GM06990 (cell line): Measurements from ENCODE around the gene UBE2I.

Source experiments
- DNase-seq: peaks from one replicate; pipeline ENCODE4 v3.0.0-alpha.2; 2011; ENCODE audit not compliant: insufficient read length; ENCODE audit errors: extremely low read depth
- H3K27me3 ChIP-seq: replicated peaks from 2 replicates; pipeline ENCODE4 v1.6.0; 2011; ENCODE audit warnings: low read length; ENCODE audit not compliant: control insufficient read depth, insufficient read depth
- H3K36me3 ChIP-seq: 2 replicates; pipeline ENCODE4 v1.5.1; 2011; ENCODE audit warnings: low read length; ENCODE audit not compliant: control insufficient read depth, insufficient read depth
- H3K4me3 ChIP-seq: replicated peaks from 2 replicates; pipeline ENCODE4 v1.5.1; 2011; ENCODE audit warnings: low read depth, mild to moderate bottlenecking, control low read depth, low read length
- TF ChIP-seq, protein P1 (sequence below): IDR thresholded peaks from 2 replicates; pipeline ENCODE4 v1.5.1; 2011; ENCODE audit warnings: low read length, control low read depth, mild to moderate bottlenecking, inconsistent platforms; ENCODE audit not compliant: insufficient read depth, poor library complexity, severe bottlenecking

Gene UBE2I

DNA sequence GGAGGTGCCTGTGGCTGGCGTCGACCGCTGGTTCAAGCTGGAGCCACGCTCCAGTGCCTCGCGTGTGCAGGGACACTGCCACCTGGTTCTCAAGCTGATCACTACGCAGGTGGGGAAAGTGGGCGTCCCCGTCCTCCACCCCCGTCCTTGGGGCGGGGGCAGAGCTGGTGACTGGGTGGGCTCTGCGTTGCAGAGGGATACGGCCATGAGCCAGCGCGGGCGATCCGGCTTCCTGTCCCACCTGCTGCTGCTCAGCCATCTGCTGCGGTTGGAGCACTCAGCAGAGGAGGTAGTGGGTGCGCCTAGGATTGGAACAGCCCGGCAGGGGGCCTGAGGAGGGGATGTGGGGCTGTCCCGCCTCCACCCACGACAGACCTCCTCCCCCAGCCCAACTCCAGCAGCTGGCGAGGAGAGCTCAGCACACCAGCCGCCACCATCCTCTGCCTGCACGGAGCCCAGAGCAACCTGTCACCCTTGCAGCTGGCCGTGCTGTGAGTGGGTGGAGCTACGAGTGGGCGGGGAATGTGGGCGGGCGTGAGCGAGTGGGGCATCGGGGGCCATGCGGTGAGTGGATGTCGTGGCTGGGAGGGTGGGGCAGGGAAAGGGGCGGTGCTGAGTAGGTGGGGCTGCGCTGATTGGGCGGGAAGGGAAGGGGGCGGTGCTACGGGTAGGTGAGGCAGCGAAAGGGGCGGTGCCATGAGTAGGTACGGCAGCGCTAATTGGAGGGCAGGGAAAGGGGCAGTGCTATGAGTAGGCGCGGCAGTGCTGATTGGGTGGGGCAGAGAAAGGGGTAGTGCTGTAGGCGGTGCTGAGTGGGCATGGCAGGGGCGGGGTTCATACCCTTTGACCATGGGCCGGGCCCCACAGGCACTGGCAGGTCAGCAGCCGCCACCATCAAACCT, 33.3 kb downstream of the UBE2I start:
- Histone ChIP-seq H3K36me3 (no peaks in the 10 kb centered on the region; the same call in 1 of the 2 replicates), H3K4me3 (peak overlapping the region; percentile 41), H3K27me3 (no peaks in the 10 kb centered on the region; the same call in 1 of the 2 replicates)
- DNase-seq, result peak; percentile 97
- TF ChIP-seq, protein P1, sequence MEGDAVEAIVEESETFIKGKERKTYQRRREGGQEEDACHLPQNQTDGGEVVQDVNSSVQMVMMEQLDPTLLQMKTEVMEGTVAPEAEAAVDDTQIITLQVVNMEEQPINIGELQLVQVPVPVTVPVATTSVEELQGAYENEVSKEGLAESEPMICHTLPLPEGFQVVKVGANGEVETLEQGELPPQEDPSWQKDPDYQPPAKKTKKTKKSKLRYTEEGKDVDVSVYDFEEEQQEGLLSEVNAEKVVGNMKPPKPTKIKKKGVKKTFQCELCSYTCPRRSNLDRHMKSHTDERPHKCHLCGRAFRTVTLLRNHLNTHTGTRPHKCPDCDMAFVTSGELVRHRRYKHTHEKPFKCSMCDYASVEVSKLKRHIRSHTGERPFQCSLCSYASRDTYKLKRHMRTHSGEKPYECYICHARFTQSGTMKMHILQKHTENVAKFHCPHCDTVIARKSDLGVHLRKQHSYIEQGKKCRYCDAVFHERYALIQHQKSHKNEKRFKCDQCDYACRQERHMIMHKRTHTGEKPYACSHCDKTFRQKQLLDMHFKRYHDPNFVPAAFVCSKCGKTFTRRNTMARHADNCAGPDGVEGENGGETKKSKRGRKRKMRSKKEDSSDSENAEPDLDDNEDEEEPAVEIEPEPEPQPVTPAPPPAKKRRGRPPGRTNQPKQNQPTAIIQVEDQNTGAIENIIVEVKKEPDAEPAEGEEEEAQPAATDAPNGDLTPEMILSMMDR, result no peak

DNA sequence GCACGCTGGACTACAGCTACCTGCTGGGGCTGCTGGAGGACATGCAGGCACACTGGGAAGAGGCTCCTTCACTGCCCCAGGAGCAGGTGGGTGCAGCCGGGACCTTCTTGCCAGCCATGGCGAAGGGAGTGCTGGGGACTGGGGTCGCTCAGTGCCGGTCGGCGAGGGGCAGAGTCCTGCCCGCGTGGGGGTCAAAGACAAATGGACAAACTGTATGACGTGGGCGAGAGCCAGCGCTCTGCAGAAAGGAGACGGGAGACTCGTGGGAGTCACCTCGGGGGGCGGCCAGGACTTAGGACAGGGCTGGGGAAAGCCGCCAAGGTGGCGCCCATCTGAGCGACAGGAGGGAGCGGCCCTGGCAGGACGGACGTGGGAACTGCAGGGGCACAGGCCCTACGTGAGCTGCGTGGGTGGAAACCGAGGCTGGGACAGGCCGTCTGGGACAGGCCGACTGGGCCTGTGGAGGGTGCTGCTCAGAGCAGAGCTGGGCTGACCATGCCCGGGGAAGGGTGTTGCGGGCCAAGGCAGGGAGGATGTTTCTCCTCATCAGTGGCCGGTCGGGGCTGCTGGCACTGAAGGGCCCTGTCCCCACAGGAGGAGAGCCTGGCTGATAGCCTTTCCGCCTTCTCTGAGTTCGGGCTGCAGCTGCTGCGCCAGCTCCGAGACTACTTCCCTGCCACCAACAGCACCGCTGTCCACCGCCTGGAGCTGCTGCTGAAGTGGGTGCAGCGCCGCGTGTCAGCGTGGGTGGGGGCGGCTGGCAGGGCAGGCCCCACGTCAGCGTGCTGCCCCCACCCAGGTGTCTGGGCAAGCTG, 34.2 kb downstream of the UBE2I start:
- Histone ChIP-seq H3K36me3 (peaks cover 3% of the 10 kb centered on the region; the same call in 1 of the 2 replicates), H3K4me3 (no peak overlapping the region; the same call in 1 of the 2 replicates), H3K27me3 (no peaks in the 10 kb centered on the region; the same call in 1 of the 2 replicates)
- TF ChIP-seq, protein P1, result no peak
- no peak for DNase-seq

DNA sequence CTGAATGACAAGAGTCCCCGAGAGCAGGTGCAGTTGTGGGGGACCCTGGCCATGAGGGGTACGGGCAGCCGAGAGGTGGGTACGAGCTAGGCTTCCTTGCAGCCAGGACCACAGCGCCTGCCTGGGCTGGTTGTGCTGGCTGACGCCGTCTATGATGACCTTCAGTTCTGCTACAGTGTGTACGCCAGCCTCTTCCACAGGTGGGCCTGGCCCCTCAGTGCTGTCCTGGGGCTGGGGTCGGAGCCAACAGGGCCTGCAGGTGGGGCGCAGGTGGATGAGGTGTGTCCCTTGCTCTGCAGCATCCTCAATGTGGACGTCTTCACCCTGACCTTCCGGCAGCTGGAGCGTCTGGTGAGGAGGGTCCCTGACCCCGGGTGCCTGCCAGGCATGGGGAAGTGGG, 35.1 kb downstream of the UBE2I start:
- TF ChIP-seq, protein P1, result no peak
- H3K4me3 ChIP-seq, result no peak overlapping the region
- DNase-seq, result no peak
- peaks cover 5% of the 10 kb centered on the region for H3K36me3 ChIP-seq
- no peaks in the 10 kb centered on the region; the same call in 1 of the 2 replicates for H3K27me3 ChIP-seq

DNA sequence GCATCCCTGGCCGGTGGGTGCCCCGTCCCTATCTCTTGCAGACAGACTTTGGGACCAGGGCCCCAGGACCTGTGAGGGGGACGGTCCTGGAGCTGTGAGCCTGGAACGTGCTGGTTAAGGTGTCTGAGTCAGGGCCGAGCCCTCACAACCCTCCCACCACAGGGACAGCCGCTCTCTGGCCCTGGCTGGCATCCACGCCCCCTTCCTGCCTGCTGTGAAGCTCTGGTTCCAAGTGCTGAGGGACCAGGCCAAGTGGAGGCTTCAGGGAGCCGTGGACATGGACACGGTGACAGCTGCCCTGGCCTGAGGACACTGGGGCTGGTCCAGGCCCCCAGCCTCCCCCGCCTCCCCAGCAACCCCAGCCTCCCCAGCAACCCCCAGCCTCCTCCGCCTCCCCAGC, 35.7 kb downstream of the UBE2I start:
- Histone ChIP-seq H3K4me3 (no peak overlapping the region), H3K36me3 (peaks cover 5% of the 10 kb centered on the region), H3K27me3 (no peaks in the 10 kb centered on the region; the same call in 1 of the 2 replicates)
- TF ChIP-seq, protein P1, result no peak
- no peak for DNase-seq

DNA sequence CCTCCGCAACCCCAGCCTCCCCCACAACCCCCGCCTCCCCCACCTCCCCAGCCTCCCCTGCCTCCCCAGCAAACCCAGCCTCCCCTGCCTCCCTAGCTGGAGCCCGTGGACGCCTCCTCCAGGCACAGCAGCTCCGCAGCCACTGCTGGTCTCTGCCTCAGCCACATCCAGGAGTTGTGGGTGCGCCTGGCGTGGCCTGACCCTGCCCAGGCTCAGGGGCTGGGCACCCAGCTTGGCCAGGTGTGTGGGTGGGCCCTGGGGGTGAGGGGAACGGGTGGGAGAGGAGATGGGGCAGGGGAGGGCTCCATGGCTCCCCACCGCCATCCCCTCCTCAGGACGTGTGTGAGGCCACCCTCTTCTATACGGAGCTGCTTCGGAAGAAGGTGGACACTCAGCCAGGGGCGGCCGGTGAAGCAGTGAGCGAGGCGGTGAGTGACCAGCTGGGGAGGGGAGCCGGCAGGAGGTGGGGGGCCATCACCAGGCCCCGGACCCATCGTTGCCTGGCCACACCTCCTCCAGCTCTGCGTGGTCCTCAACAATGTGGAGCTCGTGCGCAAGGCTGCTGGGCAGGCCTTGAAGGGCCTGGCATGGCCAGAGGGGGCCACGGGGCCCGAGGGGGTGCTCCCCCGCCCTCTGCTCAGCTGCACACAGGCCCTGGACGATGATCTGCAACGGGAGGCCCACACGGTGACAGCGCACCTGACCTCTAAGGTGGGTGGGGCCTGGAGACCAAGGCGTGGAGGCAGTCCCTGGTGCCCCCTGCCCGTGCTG, 36.4 kb downstream of the UBE2I start:
- TF ChIP-seq, protein P1, result no peak

More for the DNA sequence above, 36.4 kb downstream of the UBE2I start:
- H3K4me3 ChIP-seq, result no peak overlapping the region
- H3K27me3 ChIP-seq, result no peaks in the 10 kb centered on the region; the same call in 1 of the 2 replicates
- DNase-seq, result no peak
- H3K36me3 ChIP-seq, result peaks cover 5% of the 10 kb centered on the region
